HL-60 (cell line): ENCODE results near the gene NFASC.

Experiments used
- POLR2AphosphoS5 ChIP-seq: IDR thresholded peaks from 2 replicates; pipeline ENCODE4 v1.6.1; 2012; ENCODE audit warnings: low read depth
- REST ChIP-seq: IDR thresholded peaks from 2 replicates; pipeline ENCODE4 v1.6.1; 2012; ENCODE audit warnings: low read depth; ENCODE audit not compliant: insufficient replicate concordance

- no peak for TF ChIP-seq POLR2AphosphoS5
- TF ChIP-seq REST: no peak
These were observed 122.3 kb downstream of the NFASC start for GRCh38 chr1:204992998-204993314.
